Liver (tissue), 9 donors: Measurements from ENCODE around the gene ZMYND8. TPM values are rescaled to one million over a fixed set of nuclear protein-coding genes. Genes with fewer than 3 reads are reported as not detected.

Source experiments
- DNase-seq: peaks from one replicate; pipeline ENCODE4 v3.0.0-alpha.2; 2017; ENCODE audit warnings: low spot score
- H3K27ac ChIP-seq, 2 donors: one replicate each; pipeline ENCODE4 v1.7.0; 2013; ENCODE audit warnings: inconsistent platforms in 2 of 2, low read length in 2 of 2, control low read depth in 1 of 2, low read depth in 1 of 2, mild to moderate bottlenecking in 1 of 2
- H3K27me3 ChIP-seq, 4 donors: one replicate each; pipeline versions ENCODE4 v1.6.1 to v1.7.0; 2013; ENCODE audit warnings: low read length in 3 of 4, inconsistent platforms in 1 of 4, mild to moderate bottlenecking in 1 of 4, moderate library complexity in 1 of 4; ENCODE audit not compliant: control insufficient read depth in 4 of 4, insufficient read depth in 4 of 4
- H3K36me3 ChIP-seq, 4 donors: one replicate each; pipeline versions ENCODE4 v1.6.1 to v1.7.0; 2013; ENCODE audit warnings: low read length in 3 of 4, mild to moderate bottlenecking in 3 of 4, low read depth in 1 of 4, moderate library complexity in 1 of 4; ENCODE audit not compliant: control insufficient read depth in 4 of 4, insufficient read depth in 3 of 4
- H3K4me1 ChIP-seq, 4 donors: one replicate each; pipeline versions ENCODE4 v1.6.1 to v1.7.0; 2013; ENCODE audit warnings: low read length in 3 of 4, mild to moderate bottlenecking in 3 of 4, moderate library complexity in 1 of 4; ENCODE audit not compliant: control insufficient read depth in 4 of 4, insufficient read depth in 4 of 4
- H3K4me3 ChIP-seq, 3 donors: one replicate each; pipeline versions ENCODE4 v1.6.1 to v1.7.0; 2013; ENCODE audit warnings: low read length in 3 of 3, control low read depth in 1 of 3, low read depth in 1 of 3, mild to moderate bottlenecking in 1 of 3
- H3K9ac ChIP-seq, 2 donors: one replicate each; pipeline ENCODE4 v1.7.0; 2013; ENCODE audit warnings: low read length in 2 of 2, mild to moderate bottlenecking in 2 of 2, moderate library complexity in 2 of 2, control low read depth in 1 of 2, low read depth in 1 of 2
- H3K9me3 ChIP-seq, 4 donors: one replicate each; pipeline versions ENCODE4 v1.6.1 to v1.7.0; 2013; ENCODE audit warnings: low read length in 3 of 4; ENCODE audit not compliant: control insufficient read depth in 4 of 4
- ATF3 ChIP-seq: IDR thresholded peaks from 2 replicates; pipeline ENCODE4 v1.6.1; 2016; ENCODE audit warnings: antibody characterized with exemption
- CTCF ChIP-seq: fragments of 150-350 bp; IDR thresholded peaks from 2 replicates; pipeline ENCODE4 v1.5.1; 2017; ENCODE audit warnings: improper control_type of control experiment, low read depth, low read length; ENCODE audit not compliant: missing input control
- EGR1 ChIP-seq, 2 donors: IDR thresholded peaks; 2 replicates each; pipeline ENCODE4 v1.6.1; 2016 to 2018; ENCODE audit warnings: antibody characterized with exemption in 2 of 2, low read depth in 2 of 2
- FOXA1 ChIP-seq: IDR thresholded peaks from 2 replicates; pipeline ENCODE4 v1.6.1; 2016; ENCODE audit warnings: antibody characterized with exemption
- FOXA2 ChIP-seq: IDR thresholded peaks from 2 replicates; pipeline ENCODE4 v1.6.1; 2016; ENCODE audit warnings: antibody characterized with exemption
- GABPA ChIP-seq, 2 donors: IDR thresholded peaks in 1 of 2; conservative IDR thresholded peaks in 1 of 2; 2 replicates each; pipeline ENCODE4 v1.6.1; 2016; ENCODE audit warnings: antibody characterized with exemption in 2 of 2, mild to moderate bottlenecking in 1 of 2, moderate library complexity in 1 of 2
- HNF4A ChIP-seq, 2 donors: conservative IDR thresholded peaks; 2 replicates each; pipeline ENCODE4 v1.6.1; 2016; ENCODE audit warnings: antibody characterized with exemption in 2 of 2, mild to moderate bottlenecking in 2 of 2
- HNF4G ChIP-seq: IDR thresholded peaks from 2 replicates; pipeline ENCODE4 v1.6.1; 2016; ENCODE audit warnings: antibody characterized with exemption
- JUND ChIP-seq, 2 donors: IDR thresholded peaks; 2 replicates each; pipeline ENCODE4 v1.6.1; 2016; ENCODE audit warnings: antibody characterized with exemption in 2 of 2
- MAX ChIP-seq: IDR thresholded peaks from 2 replicates; pipeline ENCODE4 v1.6.1; 2016; ENCODE audit warnings: antibody characterized with exemption
- NR2F2 ChIP-seq: IDR thresholded peaks from 2 replicates; pipeline ENCODE4 v1.6.1; 2016; ENCODE audit warnings: antibody characterized with exemption
- RAD21 ChIP-seq, 2 donors: IDR thresholded peaks; 2 replicates each; pipeline ENCODE4 v1.6.1; 2016; ENCODE audit warnings: antibody characterized with exemption in 2 of 2, mild to moderate bottlenecking in 2 of 2
- REST ChIP-seq: IDR thresholded peaks from 2 replicates; pipeline ENCODE4 v1.6.1; 2016; ENCODE audit warnings: antibody characterized with exemption, mild to moderate bottlenecking
- SP1 ChIP-seq: IDR thresholded peaks from 2 replicates; pipeline ENCODE4 v1.6.1; 2018; ENCODE audit warnings: antibody characterized with exemption, mild to moderate bottlenecking
- TAF1 ChIP-seq: conservative IDR thresholded peaks from 2 replicates; pipeline ENCODE4 v1.6.1; 2016; ENCODE audit warnings: antibody characterized with exemption, mild to moderate bottlenecking
- YY1 ChIP-seq: IDR thresholded peaks from 2 replicates; pipeline ENCODE4 v1.6.1; 2016; ENCODE audit warnings: antibody characterized with exemption, mild to moderate bottlenecking
- WGBS: extraction: QIAGEN DNeasy Blood & Tissue Kit; methylation state at CpG from one replicate; pipeline ENCODE4 v1.1.7; 2013; 5-methylcytosine and 5-hydroxymethylcytosine counted together
- polyA plus RNA-seq, 2 donors: library from polyadenylated mRNA; stranded (reverse) in 1 of 2; unstranded in 1 of 2; fragments of 200-250 nt in 1 of 2; fragments of >200 nt in 1 of 2; fragmentation: Nextera tagmentation in 1 of 2; extraction: Ambion mirVana in 1 of 2; gene quantifications; one replicate each; pipeline versions ENCODE4 v1.2.1 to v1.2.3, GENCODE V29; 2013 to 2015
- total RNA-seq, 2 donors: library from RNA; depleted of rRNA; stranded (reverse); fragments of >200 nt; gene quantifications; one replicate each; pipeline ENCODE4 v1.2.3, GENCODE V29; 2014
- TF ChIP-seq, protein P1 (sequence below): IDR thresholded peaks from 2 replicates; pipeline ENCODE4 v1.6.1; 2016; ENCODE audit warnings: antibody characterized with exemption
- donor health status: healthy.
- donor health status: healthy.
- donor health status: healthy.
- donor health status: healthy.
- donor health status: healthy.

The ZMYND8 gene
- total and polyA plus RNA-seq, 4 donors, result 3.3 to 23.5 (median 6.8) TPM

- Histone ChIP-seq H3K9me3 (no peaks in the 10 kb centered on the region), H3K4me1 (peaks cover 0 to 7% (median 3%) of the 10 kb centered on the region in 4 donors), H3K36me3 (peaks cover 7 to 24% (median 19%) of the 10 kb centered on the region in 4 donors), H3K9ac (no peak overlapping the region), H3K4me3 (no peak overlapping the region), H3K27me3 (no peaks in the 10 kb centered on the region), H3K27ac (no peak overlapping the region)
- 93% methylated on average over 7 of the region's 7 CpGs for WGBS
- DNase-seq, result no peak
- TF ChIP-seq REST, result no peak
Measured at GRCh38 chr20:47227119-47227518, 129.4 kb downstream of the ZMYND8 start.

GRCh38 chr20:47225458-47225857 lies 131.0 kb downstream of the ZMYND8 start:
- no peaks in the 10 kb centered on the region for H3K9me3 ChIP-seq
- WGBS, result 86% methylated on average over 1 of the region's 1 CpG
- H3K9ac ChIP-seq, result no peak overlapping the region
- no peak overlapping the region for H3K4me3 ChIP-seq
- no peak for TF ChIP-seq REST
- TF ChIP-seq MAX, result no peak
- TF ChIP-seq FOXA2, result no peak
- no peak for TF ChIP-seq HNF4A (conservative IDR thresholded peaks at IDR 0.05)
- no peak for TF ChIP-seq GABPA (IDR thresholded peaks at IDR 0.05 in 1 of 2, conservative IDR thresholded peaks at IDR 0.05 in 1 of 2)
- TF ChIP-seq YY1, result no peak
- TF ChIP-seq FOXA1, result no peak
- TF ChIP-seq JUND (IDR thresholded peaks at IDR 0.05), result no peak
- no peak for TF ChIP-seq RAD21 (IDR thresholded peaks at IDR 0.05)
- TF ChIP-seq CTCF, result no peak
- TF ChIP-seq TAF1, result no peak
- no peak for TF ChIP-seq NR2F2
- TF ChIP-seq, protein P1, sequence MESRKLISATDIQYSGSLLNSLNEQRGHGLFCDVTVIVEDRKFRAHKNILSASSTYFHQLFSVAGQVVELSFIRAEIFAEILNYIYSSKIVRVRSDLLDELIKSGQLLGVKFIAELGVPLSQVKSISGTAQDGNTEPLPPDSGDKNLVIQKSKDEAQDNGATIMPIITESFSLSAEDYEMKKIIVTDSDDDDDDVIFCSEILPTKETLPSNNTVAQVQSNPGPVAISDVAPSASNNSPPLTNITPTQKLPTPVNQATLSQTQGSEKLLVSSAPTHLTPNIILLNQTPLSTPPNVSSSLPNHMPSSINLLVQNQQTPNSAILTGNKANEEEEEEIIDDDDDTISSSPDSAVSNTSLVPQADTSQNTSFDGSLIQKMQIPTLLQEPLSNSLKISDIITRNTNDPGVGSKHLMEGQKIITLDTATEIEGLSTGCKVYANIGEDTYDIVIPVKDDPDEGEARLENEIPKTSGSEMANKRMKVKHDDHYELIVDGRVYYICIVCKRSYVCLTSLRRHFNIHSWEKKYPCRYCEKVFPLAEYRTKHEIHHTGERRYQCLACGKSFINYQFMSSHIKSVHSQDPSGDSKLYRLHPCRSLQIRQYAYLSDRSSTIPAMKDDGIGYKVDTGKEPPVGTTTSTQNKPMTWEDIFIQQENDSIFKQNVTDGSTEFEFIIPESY, result no peak
- no peak for TF ChIP-seq ATF3
- no peak for TF ChIP-seq HNF4G
- TF ChIP-seq SP1, result no peak
- no peak for TF ChIP-seq EGR1 (IDR thresholded peaks at IDR 0.05; ENCODE audit: low read depth in 2 of 2)
- peaks cover 8 to 28% (median 19%) of the 10 kb centered on the region in 4 donors for H3K36me3 ChIP-seq
- H3K27me3 ChIP-seq, result no peaks in the 10 kb centered on the region
- no peak for DNase-seq
- peaks cover 0 to 12% (median 3%) of the 10 kb centered on the region in 4 donors for H3K4me1 ChIP-seq
- no peak overlapping the region for H3K27ac ChIP-seq
